Endothelial cell of umbilical vein (primary cell): ENCODE results near the gene KCNIP1.

Source experiments
- CTCF ChIP-seq, 2 donors: IDR thresholded peaks; 1 replicate in 1 of 2; 2 replicates in 1 of 2; pipeline ENCODE4 v1.5.1; 2011; ENCODE audit warnings: low read length in 2 of 2, mild to moderate bottlenecking in 2 of 2, moderate library complexity in 2 of 2, control low read depth in 1 of 2, inconsistent platforms in 1 of 2, low read depth in 1 of 2; ENCODE audit not compliant: insufficient read depth in 1 of 2; ENCODE audit errors: extremely low read depth in 1 of 2
- EZH2 ChIP-seq: IDR thresholded peaks from 2 replicates; pipeline ENCODE4 v1.6.1; 2012; ENCODE audit warnings: borderline replicate concordance, low read depth, mild to moderate bottlenecking, moderate library complexity, low read length, inconsistent platforms; ENCODE audit not compliant: severe bottlenecking
- MAX ChIP-seq: IDR thresholded peaks from 2 replicates; pipeline ENCODE4 v1.6.1; 2011; ENCODE audit not compliant: insufficient read depth, insufficient read length
- MYC ChIP-seq: IDR thresholded peaks from one replicate; pipeline ENCODE4 v1.6.1; 2011; ENCODE audit warnings: mild to moderate bottlenecking, low read depth, low read length
- POLR2A ChIP-seq: IDR thresholded peaks from 2 replicates; pipeline ENCODE4 v1.6.1; 2012; ENCODE audit warnings: low read depth, mild to moderate bottlenecking, control low read depth, low read length
- POLR2AphosphoS5 ChIP-seq: IDR thresholded peaks from 2 replicates; pipeline ENCODE4 v1.6.1; 2012; ENCODE audit warnings: low read depth, mild to moderate bottlenecking, control low read depth, low read length, moderate library complexity; ENCODE audit not compliant: insufficient read depth

GRCh38 chr5:170513856-170514525 is 10.2 kb downstream of the KCNIP1 start:
- TF ChIP-seq CTCF (IDR thresholded peaks at IDR 0.05; ENCODE audit: extremely low read depth in 1 of 2, insufficient read depth in 1 of 2, low read depth in 1 of 2, low read length in 2 of 2) (no peak), POLR2A (no peak), MAX (no peak), MYC (no peak), POLR2AphosphoS5 (no peak), EZH2 (no peak)
